ENCODE data around the gene MACROD2.

MACROD2 gene

GRCh38 chr20:15763366-15763765 lies 1768.0 kb downstream of the MACROD2 start:
- Histone ChIP-seq H3K4me3 (ENCODE audit: low read depth, low read length) (no peak overlapping the region), H3K9me3 (no peaks in the 10 kb centered on the region), H3K36me3 (no peaks in the 10 kb centered on the region), H3K4me1 (peaks cover 9% of the 10 kb centered on the region; the same call in 1 of the 2 replicates), H3K27me3 (no peaks in the 10 kb centered on the region)
- TF ChIP-seq, protein P1, sequence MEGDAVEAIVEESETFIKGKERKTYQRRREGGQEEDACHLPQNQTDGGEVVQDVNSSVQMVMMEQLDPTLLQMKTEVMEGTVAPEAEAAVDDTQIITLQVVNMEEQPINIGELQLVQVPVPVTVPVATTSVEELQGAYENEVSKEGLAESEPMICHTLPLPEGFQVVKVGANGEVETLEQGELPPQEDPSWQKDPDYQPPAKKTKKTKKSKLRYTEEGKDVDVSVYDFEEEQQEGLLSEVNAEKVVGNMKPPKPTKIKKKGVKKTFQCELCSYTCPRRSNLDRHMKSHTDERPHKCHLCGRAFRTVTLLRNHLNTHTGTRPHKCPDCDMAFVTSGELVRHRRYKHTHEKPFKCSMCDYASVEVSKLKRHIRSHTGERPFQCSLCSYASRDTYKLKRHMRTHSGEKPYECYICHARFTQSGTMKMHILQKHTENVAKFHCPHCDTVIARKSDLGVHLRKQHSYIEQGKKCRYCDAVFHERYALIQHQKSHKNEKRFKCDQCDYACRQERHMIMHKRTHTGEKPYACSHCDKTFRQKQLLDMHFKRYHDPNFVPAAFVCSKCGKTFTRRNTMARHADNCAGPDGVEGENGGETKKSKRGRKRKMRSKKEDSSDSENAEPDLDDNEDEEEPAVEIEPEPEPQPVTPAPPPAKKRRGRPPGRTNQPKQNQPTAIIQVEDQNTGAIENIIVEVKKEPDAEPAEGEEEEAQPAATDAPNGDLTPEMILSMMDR (IDR thresholded peaks at IDR 0.05; ENCODE audit: low read depth, low read length): no peak
- DNase-seq: no peak

- TF ChIP-seq, protein P1 (IDR thresholded peaks at IDR 0.05; ENCODE audit: low read depth, low read length): no peak
- Histone ChIP-seq H3K27me3 (no peaks in the 10 kb centered on the region), H3K4me3 (ENCODE audit: low read depth, low read length) (no peak overlapping the region), H3K36me3 (no peaks in the 10 kb centered on the region), H3K9me3 (no peaks in the 10 kb centered on the region), H3K4me1 (no peaks in the 10 kb centered on the region)
- no peak for DNase-seq
These were observed 1772.3 kb downstream of the MACROD2 start for GRCh38 chr20:15767586-15767985.

DNA sequence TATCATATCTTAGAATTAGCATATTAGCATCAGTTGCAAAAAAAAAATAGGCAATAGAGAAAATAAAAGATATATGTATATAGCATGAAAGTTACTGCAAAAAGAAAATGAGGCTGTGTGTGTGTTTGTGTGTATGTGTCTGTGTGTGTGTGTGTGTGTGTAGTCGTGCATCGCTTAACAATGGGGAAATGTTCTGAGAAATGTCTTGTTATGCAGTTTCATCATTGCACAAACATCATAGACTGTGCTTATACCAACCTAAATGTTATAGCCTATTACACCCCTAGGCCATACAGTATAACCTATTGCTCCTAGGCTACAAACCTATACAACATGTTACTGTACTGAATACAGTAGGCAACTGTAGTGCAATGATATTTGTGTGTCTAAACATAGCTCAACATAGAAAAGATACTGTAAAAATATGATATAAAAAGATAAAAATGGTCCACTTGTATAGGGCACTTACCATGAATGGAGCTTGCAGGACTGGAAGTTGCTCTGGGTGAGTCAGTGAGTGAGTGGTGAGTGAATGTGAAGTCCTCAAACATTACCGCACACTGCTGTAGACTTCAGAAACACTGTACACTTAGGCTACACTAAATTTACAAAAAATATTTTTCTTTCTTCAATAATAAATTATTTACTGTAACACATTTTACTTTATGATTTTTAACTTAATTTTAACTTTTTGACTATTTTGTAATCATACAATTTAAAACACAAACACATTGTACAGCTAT lies 1772.9 kb downstream of the MACROD2 start:
- Histone ChIP-seq H3K9me3 (no peaks in the 10 kb centered on the region), H3K36me3 (no peaks in the 10 kb centered on the region), H3K27me3 (no peaks in the 10 kb centered on the region), H3K4me3 (ENCODE audit: low read depth, low read length) (no peak overlapping the region), H3K4me1 (peaks cover 4% of the 10 kb centered on the region)
- no peak for DNase-seq
- TF ChIP-seq, protein P1 (IDR thresholded peaks at IDR 0.05; ENCODE audit: low read depth, low read length): no peak

GRCh38 chr20:15772826-15773225 lies 1777.5 kb downstream of the MACROD2 start:
- H3K4me3 ChIP-seq (ENCODE audit: low read depth, low read length): no peak overlapping the region
- TF ChIP-seq, protein P1 (IDR thresholded peaks at IDR 0.05; ENCODE audit: low read depth, low read length): no peak
- peaks cover 13% of the 10 kb centered on the region for H3K4me1 ChIP-seq
- no peaks in the 10 kb centered on the region for H3K27me3 ChIP-seq
- H3K9me3 ChIP-seq: no peaks in the 10 kb centered on the region
- DNase-seq: no peak
- H3K36me3 ChIP-seq: no peaks in the 10 kb centered on the region

DNA sequence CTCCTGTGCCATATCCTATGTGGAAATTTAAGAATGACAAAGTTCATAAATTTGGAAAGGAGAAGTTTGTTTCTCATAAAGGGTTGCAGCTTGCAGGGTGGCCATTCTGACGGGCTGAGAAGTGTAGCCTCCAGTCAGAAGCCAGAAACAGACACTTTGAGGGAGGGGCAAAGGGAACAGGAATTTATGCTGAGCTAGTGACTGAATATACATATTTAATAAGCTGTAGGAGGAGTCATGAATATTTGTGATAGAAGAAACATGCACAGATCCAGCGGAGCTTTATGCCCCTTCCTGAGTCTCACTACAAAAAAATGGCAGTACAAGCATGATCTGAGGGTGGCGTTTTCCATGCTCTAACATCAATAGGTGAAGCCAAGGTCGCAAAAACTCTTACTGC lies 1779.6 kb downstream of the MACROD2 start:
- no peak overlapping the region for H3K4me3 ChIP-seq (ENCODE audit: low read depth, low read length)
- TF ChIP-seq, protein P1 (IDR thresholded peaks at IDR 0.05; ENCODE audit: low read depth, low read length): no peak
- peaks cover 13% of the 10 kb centered on the region for H3K4me1 ChIP-seq
- no peaks in the 10 kb centered on the region for H3K36me3 ChIP-seq
- no peaks in the 10 kb centered on the region for H3K27me3 ChIP-seq
- DNase-seq: no peak
- H3K9me3 ChIP-seq: no peaks in the 10 kb centered on the region

DNA sequence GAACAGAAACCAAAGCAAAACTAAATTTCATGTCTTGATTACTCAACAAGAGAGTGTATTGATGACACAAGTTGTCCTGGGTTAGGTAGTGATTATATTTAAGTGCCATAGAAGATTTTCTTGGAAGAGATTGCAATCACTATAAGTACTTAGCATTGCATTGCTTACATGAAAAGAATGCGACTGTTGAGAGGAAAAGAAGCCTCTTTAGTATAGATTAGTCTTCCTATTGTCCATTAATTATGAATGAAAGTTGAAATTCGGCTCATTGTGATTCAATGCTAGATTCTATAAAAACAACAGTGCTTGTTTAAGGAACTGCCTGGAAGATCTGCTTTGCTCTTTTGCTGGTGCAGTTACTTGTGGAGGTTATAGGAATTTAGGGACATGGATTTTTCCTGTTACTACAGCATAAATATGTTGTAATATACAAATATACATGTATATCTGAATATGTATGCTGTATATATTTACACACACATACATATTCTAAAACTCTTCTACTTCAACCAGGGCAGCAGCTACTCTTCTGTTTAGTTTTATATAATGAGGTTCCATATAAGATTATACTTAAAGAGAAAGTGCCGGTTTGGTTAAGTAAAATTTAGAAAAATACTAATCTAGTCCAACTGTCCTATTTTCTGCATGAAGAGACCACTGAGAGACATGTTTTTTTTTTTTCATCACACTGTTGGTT lies 1781.6 kb downstream of the MACROD2 start:
- TF ChIP-seq, protein P1 (IDR thresholded peaks at IDR 0.05; ENCODE audit: low read depth, low read length): no peak
- Histone ChIP-seq H3K4me3 (ENCODE audit: low read depth, low read length) (no peak overlapping the region), H3K27me3 (no peaks in the 10 kb centered on the region), H3K4me1 (peaks cover 13% of the 10 kb centered on the region), H3K36me3 (no peaks in the 10 kb centered on the region), H3K9me3 (no peaks in the 10 kb centered on the region)
- DNase-seq: no peak
